GM06990 (cell line): ENCODE data around the gene ITPR1.

ENCODE experiments used
- DNase-seq: peaks from one replicate; pipeline ENCODE4 v3.0.0-alpha.2; 2011; ENCODE audit not compliant: insufficient read length; ENCODE audit errors: extremely low read depth
- H3K27me3 ChIP-seq: replicated peaks from 2 replicates; pipeline ENCODE4 v1.6.0; 2011; ENCODE audit warnings: low read length; ENCODE audit not compliant: control insufficient read depth, insufficient read depth
- H3K36me3 ChIP-seq: 2 replicates; pipeline ENCODE4 v1.5.1; 2011; ENCODE audit warnings: low read length; ENCODE audit not compliant: control insufficient read depth, insufficient read depth
- H3K4me3 ChIP-seq: replicated peaks from 2 replicates; pipeline ENCODE4 v1.5.1; 2011; ENCODE audit warnings: low read depth, mild to moderate bottlenecking, control low read depth, low read length
- TF ChIP-seq, protein P1 (sequence below): IDR thresholded peaks from 2 replicates; pipeline ENCODE4 v1.5.1; 2011; ENCODE audit warnings: low read length, control low read depth, mild to moderate bottlenecking, inconsistent platforms; ENCODE audit not compliant: insufficient read depth, poor library complexity, severe bottlenecking

The ITPR1 gene

GRCh38 chr3:4845882-4846281 lies 352.7 kb downstream of the ITPR1 start:
- H3K36me3 ChIP-seq, result no peaks in the 10 kb centered on the region
- peak; percentile 73 for DNase-seq
- H3K4me3 ChIP-seq, result no peak overlapping the region
- no peaks in the 10 kb centered on the region; the same call in 1 of the 2 replicates for H3K27me3 ChIP-seq
- TF ChIP-seq, protein P1, sequence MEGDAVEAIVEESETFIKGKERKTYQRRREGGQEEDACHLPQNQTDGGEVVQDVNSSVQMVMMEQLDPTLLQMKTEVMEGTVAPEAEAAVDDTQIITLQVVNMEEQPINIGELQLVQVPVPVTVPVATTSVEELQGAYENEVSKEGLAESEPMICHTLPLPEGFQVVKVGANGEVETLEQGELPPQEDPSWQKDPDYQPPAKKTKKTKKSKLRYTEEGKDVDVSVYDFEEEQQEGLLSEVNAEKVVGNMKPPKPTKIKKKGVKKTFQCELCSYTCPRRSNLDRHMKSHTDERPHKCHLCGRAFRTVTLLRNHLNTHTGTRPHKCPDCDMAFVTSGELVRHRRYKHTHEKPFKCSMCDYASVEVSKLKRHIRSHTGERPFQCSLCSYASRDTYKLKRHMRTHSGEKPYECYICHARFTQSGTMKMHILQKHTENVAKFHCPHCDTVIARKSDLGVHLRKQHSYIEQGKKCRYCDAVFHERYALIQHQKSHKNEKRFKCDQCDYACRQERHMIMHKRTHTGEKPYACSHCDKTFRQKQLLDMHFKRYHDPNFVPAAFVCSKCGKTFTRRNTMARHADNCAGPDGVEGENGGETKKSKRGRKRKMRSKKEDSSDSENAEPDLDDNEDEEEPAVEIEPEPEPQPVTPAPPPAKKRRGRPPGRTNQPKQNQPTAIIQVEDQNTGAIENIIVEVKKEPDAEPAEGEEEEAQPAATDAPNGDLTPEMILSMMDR, result no peak

GRCh38 chr3:4846543-4846942 lies 353.4 kb downstream of the ITPR1 start:
- Histone ChIP-seq H3K4me3 (no peak overlapping the region), H3K36me3 (no peaks in the 10 kb centered on the region), H3K27me3 (no peaks in the 10 kb centered on the region)
- DNase-seq, result no peak
- TF ChIP-seq, protein P1, result no peak

DNA sequence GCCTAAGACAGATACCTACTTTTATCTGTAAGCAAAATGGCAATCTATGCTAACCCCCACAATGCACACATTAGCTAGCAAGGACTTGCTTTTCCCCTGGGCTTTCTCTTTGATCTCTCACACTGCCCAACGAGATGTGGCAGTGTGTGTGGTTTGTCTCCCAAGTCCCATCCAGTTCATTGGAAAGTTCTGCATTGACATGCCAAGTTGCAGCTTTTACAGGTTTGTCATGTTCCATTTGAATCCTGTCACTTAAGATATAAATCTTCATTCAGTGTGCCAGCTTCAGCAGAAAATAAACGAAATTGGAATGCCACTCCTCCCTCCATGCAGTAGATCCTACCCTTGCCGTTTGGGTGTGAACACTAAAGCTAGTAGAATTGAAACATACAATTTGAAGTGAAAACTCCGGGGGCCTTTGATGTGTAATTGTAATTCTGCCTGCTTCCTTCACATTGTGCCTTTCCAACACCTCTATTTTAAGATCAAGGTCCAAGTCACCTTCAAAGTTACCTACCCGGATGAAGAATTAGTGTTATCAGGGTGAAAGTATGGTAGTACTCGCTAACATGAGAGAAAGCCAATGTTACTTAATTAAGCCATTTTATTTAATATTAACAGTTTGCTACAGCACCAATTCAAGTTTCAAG lies 355.2 kb downstream of the ITPR1 start:
- Histone ChIP-seq H3K36me3 (no peaks in the 10 kb centered on the region), H3K27me3 (no peaks in the 10 kb centered on the region), H3K4me3 (no peak overlapping the region)
- DNase-seq, result no peak
- TF ChIP-seq, protein P1, result no peak

GRCh38 chr3:4849136-4849535 lies 356.0 kb downstream of the ITPR1 start:
- H3K4me3 ChIP-seq, result no peak overlapping the region
- TF ChIP-seq, protein P1, result no peak
- H3K27me3 ChIP-seq, result no peaks in the 10 kb centered on the region
- no peaks in the 10 kb centered on the region for H3K36me3 ChIP-seq
- DNase-seq, result no peak

DNA sequence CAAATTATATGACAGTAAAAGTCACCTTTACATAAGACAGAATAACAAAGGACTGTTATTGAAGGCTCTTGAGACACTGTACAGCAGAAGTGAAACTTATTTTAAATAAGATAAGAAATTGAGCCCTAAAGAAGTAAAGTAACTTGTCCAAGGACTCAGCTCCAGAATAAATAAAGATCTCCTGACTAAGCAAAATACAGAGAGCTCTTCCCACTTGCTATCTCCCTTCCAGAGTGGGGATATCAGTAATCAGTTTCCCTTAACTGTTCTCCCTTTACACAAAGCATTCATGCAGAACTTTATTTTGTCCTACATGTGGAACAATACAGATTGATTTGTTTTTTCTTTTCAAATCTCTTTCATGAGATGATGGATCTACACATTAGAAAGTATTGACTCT lies 356.6 kb downstream of the ITPR1 start:
- no peak for DNase-seq
- TF ChIP-seq, protein P1, result no peak
- Histone ChIP-seq H3K4me3 (no peak overlapping the region), H3K27me3 (no peaks in the 10 kb centered on the region), H3K36me3 (no peaks in the 10 kb centered on the region)
